GM21786 (cell line): ENCODE results near the gene KIRREL3.

ENCODE experiments used
- ATAC-seq: cut with Tn5 transposase; IDR thresholded peaks from one replicate; pipeline ENCODE4 v1.9.1; 2021; ENCODE audit not compliant: unreplicated experiment

Gene KIRREL3

GRCh38 chr11:126459691-126460281, 540.8 kb downstream of the KIRREL3 start:
- no peak for ATAC-seq

DNA sequence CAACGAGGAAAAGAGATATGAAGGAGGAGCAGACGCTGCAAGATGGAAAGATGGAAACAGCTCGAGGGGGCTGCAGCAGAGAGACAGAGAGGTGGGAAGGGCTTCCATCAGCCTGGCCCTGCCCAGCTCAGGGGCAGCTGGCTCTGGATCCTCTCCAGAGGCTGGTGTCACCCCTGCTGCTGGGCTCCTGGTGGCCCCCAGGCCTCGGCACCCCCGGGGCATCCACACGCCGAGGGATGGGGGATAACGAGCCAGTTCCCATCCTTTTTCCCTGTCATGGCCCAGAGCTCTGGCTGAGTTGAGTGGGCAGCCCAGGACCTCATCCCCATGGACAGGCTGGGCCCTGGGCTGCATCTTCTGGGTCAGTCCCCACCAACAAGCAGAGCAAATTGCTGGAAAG, 542.8 kb downstream of the KIRREL3 start:
- no peak for ATAC-seq

DNA sequence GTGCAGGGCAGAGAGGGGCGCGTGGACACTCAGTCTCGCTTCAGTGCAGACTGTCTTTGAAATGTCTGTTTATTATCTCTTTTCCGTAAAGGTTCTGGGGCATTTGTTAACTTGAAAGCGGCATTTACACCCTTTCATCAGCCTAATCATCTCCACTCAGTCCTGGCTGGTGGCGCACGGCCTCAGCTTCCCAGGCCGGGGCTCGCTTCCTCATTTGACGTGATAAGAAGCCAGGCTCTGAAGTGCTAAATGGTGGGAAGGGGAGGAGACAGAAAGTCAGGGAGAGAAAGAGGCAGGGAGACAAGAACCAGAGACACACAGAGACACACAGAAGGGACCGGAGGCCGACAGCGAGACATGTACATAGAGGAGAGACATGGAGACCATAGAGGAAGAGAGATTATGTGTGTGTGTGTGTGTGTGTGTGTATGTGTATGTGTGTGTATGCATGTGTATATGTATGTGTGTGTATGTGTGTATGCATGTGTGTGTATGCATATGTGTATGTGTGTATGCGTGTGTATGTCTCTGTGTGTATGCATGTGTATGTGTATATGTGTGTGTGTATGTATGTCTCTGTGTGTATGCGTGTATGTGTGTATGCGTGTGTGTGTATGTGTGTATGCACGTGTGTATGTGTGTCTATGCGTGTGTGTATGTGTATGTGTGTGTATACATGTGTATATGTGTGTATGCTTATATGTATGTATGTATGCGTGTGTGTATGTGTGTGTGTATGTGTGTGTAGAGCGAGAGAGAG, 543.6 kb downstream of the KIRREL3 start:
- no peak for ATAC-seq

DNA sequence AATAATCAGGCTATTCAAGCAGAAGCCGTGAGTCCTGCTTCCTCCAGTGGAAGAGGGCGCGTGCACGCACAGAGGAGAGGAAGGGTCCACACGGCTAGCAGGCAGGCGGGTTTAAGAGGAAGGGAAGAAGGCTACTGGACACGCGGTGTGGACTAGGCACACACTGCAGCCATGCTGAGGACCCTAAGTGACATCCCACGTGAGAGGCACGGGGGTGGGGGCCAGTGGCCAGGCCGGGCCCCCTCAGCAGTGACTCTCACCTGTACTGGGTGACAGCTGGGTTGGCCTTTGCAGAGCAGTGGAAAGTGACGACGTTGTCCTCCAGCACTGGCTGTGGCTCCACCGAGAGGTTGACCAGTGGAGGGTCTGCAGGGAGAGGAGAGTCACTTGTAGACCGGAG, 544.5 kb downstream of the KIRREL3 start:
- no peak for ATAC-seq

DNA sequence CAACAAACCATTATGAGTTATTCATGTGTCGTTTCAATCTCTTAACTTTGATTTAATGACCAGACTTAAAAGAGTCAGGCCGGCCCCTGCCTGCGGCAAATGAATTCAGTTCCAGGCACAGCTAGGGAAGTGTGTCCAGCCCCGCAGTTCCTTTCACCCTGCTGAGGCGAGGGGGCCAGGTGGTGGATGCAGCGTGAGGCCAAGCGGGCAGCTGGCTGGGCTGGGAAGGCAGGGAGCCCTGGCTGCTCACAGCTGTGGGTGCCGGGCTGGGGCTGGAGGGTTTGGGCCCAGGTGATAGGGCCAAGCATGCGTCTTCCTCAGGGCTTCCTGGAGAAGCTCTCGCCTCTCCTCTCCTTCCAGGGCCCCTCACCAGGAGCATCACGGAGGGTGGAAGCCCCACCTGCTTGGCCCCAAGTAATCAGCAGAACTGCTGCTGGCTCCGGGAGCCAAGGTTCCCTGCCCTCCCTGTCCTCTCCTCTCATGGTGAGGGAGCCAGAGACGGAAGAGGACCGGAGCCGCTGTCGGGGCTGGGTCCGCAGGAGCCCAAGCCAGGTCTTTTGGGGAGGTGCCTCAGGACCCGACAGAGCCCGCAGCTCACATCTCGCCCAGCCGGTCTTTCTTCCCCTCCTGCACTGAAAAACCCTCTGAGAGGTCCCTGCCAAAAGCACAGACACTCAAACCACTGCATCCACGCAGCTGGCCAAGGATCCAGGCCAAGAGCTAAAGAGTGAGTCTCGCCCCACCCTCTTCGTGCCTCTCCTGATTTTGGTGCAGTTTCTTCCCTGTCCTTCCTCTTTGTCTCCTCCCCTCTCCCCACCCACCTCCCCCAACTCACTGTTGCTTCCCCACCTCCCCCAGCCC, 548.1 kb downstream of the KIRREL3 start:
- ATAC-seq = no peak

- ATAC-seq = no peak
These were observed 549.3 kb downstream of the KIRREL3 start for GRCh38 chr11:126451211-126451802.

DNA sequence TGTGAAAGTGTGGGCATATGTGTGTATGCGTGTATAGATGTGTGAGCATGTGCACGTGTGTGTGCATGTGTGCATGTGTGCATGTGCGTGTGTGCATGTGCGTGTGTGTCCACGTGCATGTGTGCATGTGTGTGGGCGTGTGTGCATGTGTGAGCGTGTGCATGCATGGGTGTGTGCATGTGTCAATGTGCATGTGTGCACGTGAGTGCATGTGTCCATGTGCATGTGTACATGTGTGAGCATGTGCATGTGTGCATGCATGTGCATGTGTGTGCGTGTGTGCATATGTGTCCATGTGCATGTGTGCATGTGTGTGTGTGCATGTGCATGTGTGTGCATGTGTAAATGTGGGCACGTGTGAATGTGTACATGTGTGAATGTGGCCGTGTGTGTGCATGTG, 549.8 kb downstream of the KIRREL3 start:
- ATAC-seq = no peak

DNA sequence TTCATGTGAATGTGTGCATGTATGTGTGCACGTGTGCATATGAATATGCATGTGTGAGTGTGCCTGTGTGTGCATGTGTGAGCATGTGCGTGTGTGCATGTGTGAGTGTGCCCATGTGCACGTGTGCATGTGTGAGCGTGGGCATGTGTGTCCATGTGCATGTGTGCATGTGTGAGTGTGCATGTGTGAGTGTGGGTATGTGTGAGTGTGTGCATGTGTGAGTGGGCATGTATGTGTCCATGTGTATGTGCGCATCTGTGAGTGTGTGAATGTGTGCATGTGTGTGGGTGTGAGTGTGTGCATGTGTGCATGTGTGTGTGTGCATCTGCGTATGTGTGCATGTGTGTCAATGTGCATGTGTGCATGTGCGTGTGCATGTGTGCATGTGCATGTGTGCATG, 550.4 kb downstream of the KIRREL3 start:
- no peak for ATAC-seq

GRCh38 chr11:126446581-126446980, 554.0 kb downstream of the KIRREL3 start:
- ATAC-seq = no peak

DNA sequence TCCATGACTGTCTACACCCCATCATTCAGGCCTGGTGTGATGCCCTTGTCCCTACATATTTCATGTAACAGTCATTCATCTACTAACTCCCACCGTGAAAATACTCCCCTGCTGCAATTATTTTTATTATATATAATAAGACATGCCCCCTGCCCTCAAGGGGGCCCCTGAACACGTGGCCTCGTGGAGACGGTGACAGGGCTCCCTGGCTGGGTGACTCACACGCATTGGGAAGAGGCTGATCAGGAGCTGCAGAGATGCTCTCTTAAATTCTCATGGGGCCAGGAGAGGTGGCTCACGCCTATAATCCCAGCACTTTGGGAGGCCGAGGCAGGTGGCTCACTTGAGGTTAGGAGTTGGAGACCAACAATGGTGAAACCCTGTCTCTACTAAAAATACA, 556.5 kb downstream of the KIRREL3 start:
- no peak for ATAC-seq

- ATAC-seq = no peak
These were observed 557.5 kb downstream of the KIRREL3 start for GRCh38 chr11:126443120-126443519.

DNA sequence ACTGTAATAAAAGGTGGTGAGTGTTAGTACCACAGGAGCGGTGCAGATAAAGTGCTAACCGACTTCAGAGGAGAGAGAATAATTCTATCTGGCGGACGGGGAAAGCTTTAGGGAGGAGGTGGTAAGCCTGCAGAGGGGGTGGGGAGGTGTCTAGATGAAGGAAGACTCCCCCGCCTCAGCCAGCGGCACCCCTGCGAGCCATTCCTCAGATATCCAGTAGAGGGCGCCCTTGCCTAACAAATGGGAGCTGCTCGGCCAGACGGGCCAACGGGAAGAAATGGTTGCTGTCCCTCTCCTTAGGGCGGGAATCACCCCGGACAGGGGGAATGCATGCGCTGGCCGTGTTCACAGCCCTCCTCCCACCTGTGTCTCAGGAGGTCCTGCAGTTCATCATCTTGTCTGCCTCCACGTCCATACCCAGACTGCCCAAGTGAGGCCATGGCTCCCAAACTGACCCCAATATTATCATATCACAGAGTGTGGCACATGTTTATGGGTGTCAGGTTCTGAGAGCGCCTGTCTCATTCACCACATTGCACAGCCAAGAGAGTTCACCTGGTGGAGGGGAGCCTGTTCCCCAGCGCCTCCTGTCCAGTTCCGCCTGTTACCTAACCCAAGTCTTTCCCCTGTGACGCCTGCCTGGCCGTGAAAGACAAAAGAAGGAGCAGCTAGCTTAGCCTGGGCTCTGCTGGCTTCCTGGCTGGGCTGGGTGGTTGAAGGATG, 559.6 kb downstream of the KIRREL3 start:
- ATAC-seq = peak; percentile 49

DNA sequence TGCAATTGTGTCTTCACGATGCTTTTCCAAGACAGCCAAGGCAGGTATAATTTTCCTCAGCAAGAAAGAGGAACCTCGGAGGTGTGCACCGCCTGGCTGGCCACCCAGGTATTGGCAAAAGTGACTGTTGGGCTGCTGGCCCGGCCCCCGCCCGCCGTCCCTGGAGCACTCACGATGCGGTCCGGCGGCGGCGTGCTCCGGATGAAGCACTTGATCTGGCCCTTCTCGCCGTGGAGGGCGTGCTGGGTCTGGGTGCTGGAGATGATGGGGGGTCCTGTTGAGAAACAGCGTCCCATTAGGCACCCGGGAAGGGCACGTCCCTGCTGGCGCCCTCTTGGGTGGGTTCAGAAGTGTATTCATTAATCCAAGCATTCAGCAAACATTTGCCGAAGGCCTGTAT, 560.3 kb downstream of the KIRREL3 start:
- no peak for ATAC-seq

GRCh38 chr11:126438691-126439090, 561.9 kb downstream of the KIRREL3 start:
- ATAC-seq = no peak

- ATAC-seq = no peak
These were observed 562.3 kb downstream of the KIRREL3 start for GRCh38 chr11:126438272-126438671.

GRCh38 chr11:126437731-126438130, 562.8 kb downstream of the KIRREL3 start:
- no peak for ATAC-seq

- ATAC-seq = no peak
These were observed 564.3 kb downstream of the KIRREL3 start for GRCh38 chr11:126436209-126436755.

DNA sequence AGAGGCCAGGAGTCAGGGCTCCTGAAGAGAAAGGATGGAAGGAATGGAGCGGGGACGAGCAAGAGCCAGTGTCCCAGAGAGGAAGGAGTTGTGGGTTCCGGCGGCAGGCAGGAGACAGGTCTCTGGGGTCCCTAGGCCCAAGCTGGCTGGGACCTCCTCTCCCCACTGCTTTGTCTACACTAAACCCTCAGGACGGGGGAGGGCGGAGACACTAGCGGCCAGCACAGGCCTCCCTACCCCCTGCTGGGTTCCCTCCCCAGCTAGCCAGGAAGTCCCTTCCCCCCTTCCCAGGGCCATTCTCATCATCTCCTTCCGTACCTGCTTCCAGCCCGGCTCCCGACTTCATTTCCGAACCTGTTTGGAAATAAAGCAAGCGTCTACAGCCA, 565.6 kb downstream of the KIRREL3 start:
- ATAC-seq = no peak

DNA sequence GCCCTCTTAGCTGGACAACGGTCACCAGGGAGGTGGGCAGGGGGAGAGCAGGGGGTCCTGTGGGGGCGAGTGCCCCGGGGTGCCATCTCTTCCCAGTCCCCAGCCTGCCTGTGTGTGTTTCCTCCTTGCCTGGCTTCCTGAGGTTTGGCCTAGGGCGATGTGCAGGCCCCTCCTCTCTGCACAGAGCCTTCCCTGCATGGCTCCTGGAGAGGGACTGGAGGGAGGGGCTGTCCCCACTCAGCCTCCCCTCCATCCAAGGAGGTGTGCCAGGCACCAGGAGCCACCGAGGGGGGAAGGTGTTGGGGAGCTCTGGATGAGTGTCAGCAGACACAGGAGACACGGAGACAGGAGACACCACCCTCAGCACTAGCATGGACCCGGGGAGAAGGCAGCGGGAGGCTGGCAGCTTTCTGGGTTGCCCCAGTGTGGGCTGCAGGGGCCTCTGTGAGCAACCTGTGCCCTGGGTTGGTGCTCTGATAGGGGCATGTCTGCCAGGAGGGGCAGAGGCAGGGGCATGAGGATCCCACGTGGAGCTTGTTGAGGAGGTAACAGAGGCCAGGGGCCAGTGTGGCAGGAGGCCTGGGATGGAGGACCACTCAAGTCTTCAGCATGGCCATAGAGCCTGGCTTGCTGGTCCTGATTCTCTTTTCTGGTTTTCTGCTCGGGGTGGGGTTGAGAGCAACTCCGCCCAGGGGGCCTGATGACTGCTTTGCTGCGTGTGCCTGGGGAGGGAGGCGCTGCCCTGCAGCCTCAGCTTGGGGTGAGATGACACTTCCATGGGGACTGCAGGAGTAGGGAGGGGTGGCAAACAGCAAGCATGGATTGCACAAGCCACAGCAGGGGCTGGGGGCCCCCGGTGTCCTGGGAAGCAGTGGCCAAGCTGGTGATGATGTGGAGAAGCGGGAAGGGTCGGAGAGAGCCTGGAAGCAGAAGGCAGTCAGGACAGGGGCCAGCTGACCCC, 566.3 kb downstream of the KIRREL3 start:
- ATAC-seq = no peak
